GM13976 (cell line): ENCODE data around the gene SLC25A4.
A peak's percentile ranks its signal among the peaks of the same experiment; 100 is the strongest.

Experiments
- DNase-seq: peaks from one replicate; pipeline ENCODE4 v3.0.0; 2012; ENCODE audit warnings: low spot score
- in situ Hi-C: fragments of 300-500 bp; cut with MboI; formaldehyde crosslinking; loops from one replicate; pipeline ENCODE4 v1.12.0; 2022; ENCODE audit warnings: low sequenced_read_pairs, mixed read lengths, inconsistent platforms; ENCODE audit not compliant: unreplicated experiment
- TF ChIP-seq, protein P1 (sequence below): IDR thresholded peaks from 2 replicates; pipeline ENCODE4 v1.5.1; 2012; ENCODE audit warnings: borderline replicate concordance, mild to moderate bottlenecking; ENCODE audit not compliant: insufficient read depth; ENCODE audit errors: extremely low read depth, missing control alignments, control extremely low read depth

The SLC25A4 gene

DNA sequence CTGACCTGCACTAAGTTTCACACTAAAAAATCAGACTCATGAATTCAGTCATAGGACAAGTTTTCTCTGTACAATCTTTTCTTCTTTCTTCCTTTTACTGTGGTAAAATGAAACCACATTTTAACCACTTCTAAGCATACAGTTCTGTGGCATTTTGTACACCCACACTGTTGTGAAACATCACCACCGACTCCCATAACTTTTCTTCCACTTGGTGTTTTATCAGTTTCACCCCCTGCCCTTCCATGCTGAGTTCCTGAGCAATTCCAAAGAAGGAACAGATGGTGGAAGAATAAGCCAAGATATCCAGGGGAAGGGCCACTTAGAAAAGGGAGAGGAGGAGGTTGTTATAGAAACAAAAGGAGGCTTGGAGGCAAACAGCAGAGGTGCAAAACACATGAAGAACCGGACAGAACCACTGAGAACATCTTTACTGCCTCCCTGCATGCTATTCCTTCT lies 22.6 kb downstream of the SLC25A4 start:
- in situ Hi-C loops, result no loop called here
- DNase-seq, result peak; percentile 53
- TF ChIP-seq, protein P1, sequence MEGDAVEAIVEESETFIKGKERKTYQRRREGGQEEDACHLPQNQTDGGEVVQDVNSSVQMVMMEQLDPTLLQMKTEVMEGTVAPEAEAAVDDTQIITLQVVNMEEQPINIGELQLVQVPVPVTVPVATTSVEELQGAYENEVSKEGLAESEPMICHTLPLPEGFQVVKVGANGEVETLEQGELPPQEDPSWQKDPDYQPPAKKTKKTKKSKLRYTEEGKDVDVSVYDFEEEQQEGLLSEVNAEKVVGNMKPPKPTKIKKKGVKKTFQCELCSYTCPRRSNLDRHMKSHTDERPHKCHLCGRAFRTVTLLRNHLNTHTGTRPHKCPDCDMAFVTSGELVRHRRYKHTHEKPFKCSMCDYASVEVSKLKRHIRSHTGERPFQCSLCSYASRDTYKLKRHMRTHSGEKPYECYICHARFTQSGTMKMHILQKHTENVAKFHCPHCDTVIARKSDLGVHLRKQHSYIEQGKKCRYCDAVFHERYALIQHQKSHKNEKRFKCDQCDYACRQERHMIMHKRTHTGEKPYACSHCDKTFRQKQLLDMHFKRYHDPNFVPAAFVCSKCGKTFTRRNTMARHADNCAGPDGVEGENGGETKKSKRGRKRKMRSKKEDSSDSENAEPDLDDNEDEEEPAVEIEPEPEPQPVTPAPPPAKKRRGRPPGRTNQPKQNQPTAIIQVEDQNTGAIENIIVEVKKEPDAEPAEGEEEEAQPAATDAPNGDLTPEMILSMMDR, result no peak

DNA sequence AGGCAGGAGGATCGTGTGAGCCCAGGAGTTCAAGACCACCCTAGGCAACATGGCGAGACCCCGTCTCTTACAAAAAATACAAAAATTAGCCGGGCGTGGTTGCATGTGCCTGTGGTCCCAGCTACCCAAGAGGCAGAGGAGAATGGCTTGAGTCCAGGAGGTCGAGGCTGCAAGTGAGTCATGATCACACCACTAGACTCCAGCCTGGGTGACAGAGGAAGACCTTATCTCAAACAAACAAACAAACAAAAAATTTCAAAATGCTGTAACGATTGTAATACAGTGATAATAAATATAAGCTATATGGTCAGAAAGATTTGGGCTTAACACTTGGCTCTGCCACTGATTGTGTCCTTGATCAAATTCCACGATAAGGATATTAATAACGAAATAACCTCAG lies 24.2 kb downstream of the SLC25A4 start:
- in situ Hi-C loops, result no loop called here
- DNase-seq, result no peak
- TF ChIP-seq, protein P1, result no peak

DNA sequence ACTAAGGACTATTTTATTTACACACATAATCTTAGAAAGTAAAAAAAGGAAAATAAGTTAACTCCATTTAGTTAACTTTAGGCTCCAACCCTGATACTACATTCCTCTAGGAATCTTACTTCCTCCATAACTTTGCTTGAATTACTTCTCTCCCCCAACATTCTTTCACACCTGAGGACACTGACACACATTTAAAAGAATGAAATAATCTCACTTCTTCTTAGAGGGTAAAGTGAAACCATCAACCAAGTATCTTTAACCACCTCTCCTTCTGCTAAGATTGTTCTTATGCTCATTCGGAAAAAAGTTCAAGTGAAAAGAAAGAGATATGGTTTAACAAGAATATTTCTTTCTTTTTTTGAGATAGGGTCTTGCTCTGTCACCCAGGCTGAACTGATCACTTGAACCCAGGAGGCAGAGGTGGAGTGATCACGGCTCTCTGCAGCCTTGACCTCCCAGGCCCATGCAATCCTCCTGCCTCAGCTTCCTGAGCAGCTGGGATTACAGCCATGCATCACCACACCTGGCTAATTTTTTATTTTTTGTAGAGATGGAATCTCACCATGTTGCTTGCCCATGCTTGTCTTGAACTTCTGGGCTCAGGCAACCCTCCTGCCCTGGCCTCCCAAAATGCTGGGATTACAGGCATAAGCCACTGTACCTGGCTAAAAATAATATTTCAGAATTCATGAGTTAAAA lies 28.5 kb downstream of the SLC25A4 start:
- no peak for DNase-seq
- TF ChIP-seq, protein P1, result no peak
- in situ Hi-C loops, result no loop called here

DNA sequence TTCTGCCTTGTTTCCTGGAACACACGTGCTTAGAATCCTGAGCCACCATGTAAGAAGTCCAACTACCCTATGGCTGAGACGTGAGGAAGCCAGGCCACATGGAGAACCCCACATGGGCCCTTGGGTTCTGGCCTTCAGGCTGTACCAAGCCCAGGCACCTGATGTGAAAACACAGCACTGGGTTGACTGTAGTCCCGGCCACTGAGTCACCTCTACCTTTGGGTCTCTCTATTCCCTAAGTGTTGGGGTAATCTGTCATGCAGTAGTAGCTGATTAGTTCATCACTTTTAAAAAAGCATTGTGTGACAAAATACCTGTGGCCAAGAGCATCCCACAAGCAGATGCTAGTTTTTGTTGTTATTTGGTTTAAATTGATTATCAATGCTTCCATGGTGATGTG lies 36.4 kb downstream of the SLC25A4 start:
- DNase-seq, result no peak
- TF ChIP-seq, protein P1, result no peak
- in situ Hi-C loops, result no loop called here

DNA sequence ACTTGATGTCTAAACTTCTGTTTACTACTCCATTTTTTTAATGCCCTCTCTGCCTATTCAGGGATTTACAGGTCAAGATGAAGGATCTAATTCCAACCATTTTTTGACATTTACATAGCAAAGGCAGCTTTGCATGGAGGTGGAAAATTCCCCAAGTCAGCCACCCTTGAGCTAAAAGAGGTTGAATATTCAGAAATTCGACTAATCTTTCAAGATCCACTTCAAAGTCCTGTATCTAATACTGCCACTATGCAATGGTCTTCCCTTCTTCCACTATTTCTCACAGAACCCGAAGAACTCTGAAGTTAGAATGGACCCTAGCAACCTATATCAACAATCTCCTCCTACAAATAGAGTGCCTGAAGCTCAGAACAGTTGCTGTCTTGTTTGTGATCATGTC lies 39.2 kb downstream of the SLC25A4 start:
- DNase-seq, result no peak
- TF ChIP-seq, protein P1, result no peak
- in situ Hi-C loops, result no loop called here

DNA sequence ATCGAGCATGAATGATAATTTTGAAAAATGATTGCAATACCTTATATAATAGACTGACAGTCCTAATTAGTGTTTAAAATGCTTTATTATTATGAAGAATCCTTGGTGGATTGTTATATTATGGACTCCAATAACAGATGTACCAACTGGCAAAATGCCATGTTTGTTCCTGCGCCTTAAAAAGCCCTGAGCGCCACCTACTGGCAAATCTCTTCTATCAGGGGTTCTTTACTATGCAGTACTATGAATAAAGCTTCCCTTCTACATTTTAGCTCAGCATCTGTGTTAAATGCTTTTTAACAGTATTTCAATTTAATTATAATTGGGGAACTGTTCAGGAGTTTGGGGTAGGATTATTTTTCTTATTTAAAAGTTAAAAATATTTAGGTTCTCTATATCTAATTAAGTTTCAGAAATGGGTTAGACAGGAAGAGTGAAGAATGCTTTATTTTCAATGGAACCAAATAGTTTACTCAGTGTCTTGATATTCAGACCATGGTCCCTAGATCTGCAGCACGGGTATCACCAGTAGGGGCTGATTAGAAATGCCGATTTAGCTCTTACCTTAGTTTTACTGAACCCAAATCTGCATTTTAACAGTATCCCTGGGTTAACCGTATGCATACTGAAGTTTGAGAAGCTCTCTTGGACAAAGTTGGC lies 40.7 kb downstream of the SLC25A4 start:
- in situ Hi-C loops, result no loop called here
- peak; percentile 62 for DNase-seq

More for the DNA sequence above, 40.7 kb downstream of the SLC25A4 start:
- TF ChIP-seq, protein P1, result peak; percentile 54
